ENCODE measurements around the gene OPCML.

Gene OPCML

GRCh38 chr11:132504501-132505041 is 1027.7 kb downstream of the OPCML start:
- DNase-seq = no peak

- DNase-seq = no peak
Observed at GRCh38 chr11:132501356-132501755, 1030.9 kb downstream of the OPCML start.

- DNase-seq = no peak
Observed at GRCh38 chr11:132499661-132500060, 1032.6 kb downstream of the OPCML start.

GRCh38 chr11:132496341-132496740 is 1036.0 kb downstream of the OPCML start:
- DNase-seq = no peak

- no peak for DNase-seq
Observed at GRCh38 chr11:132493801-132494200, 1038.5 kb downstream of the OPCML start.

- no peak for DNase-seq
Observed at GRCh38 chr11:132490978-132491377, 1041.3 kb downstream of the OPCML start.

GRCh38 chr11:132486060-132486459 is 1046.2 kb downstream of the OPCML start:
- no peak for DNase-seq

- DNase-seq = no peak
Observed at GRCh38 chr11:132475026-132475425, 1057.3 kb downstream of the OPCML start.

- no peak for DNase-seq
Observed at GRCh38 chr11:132472411-132473172, 1059.7 kb downstream of the OPCML start.

- DNase-seq = no peak
Observed at GRCh38 chr11:132471466-132471865, 1060.8 kb downstream of the OPCML start.

GRCh38 chr11:132466983-132467382 is 1065.3 kb downstream of the OPCML start:
- no peak for DNase-seq

GRCh38 chr11:132464939-132465338 is 1067.4 kb downstream of the OPCML start:
- DNase-seq = no peak

GRCh38 chr11:132464003-132464342 is 1068.3 kb downstream of the OPCML start:
- no peak for DNase-seq

- DNase-seq = no peak
Observed at GRCh38 chr11:132463295-132464002, 1068.9 kb downstream of the OPCML start.

GRCh38 chr11:132459736-132460135 is 1072.6 kb downstream of the OPCML start:
- no peak for DNase-seq

GRCh38 chr11:132457445-132457844 is 1074.9 kb downstream of the OPCML start:
- DNase-seq = no peak

GRCh38 chr11:132456751-132457328 is 1075.5 kb downstream of the OPCML start:
- DNase-seq = no peak

- DNase-seq = no peak
Observed at GRCh38 chr11:132455044-132455443, 1077.3 kb downstream of the OPCML start.

- no peak for DNase-seq
Observed at GRCh38 chr11:132453406-132453805, 1078.9 kb downstream of the OPCML start.

GRCh38 chr11:132452616-132453015 is 1079.7 kb downstream of the OPCML start:
- DNase-seq = no peak

- DNase-seq = no peak
Observed at GRCh38 chr11:132451942-132452601, 1080.2 kb downstream of the OPCML start.

- DNase-seq = no peak
Observed at GRCh38 chr11:132450631-132451030, 1081.7 kb downstream of the OPCML start.

GRCh38 chr11:132448334-132448995 is 1083.8 kb downstream of the OPCML start:
- no peak for DNase-seq

Measured in activated T-cell treated with anti-CD3 and anti-CD28 coated beads for 4 hours (primary cell).